Activated naive CD4-positive, alpha-beta T cell treated with anti-CD3 and anti-CD28 coated beads, Interleukin-2, amount 50 U/mL, for 72 hours (primary cell): Measurements from ENCODE around the gene TTC7B. TPM values are rescaled to one million over a fixed set of nuclear protein-coding genes. Genes with fewer than 3 reads are reported as not detected.

Experiments
- ATAC-seq, 2 donors: fragments of 150-1000 bp; cut with Tn5 transposase; 2 replicates each; pipeline ENCODE4 v1.10.0; 2021; ENCODE audit warnings: mild to moderate bottlenecking in 2 of 2, moderate library complexity in 2 of 2
- DNase-seq, 2 donors: peaks; one replicate each; pipeline ENCODE4 v3.0.0; 2021 to 2022; ENCODE audit warnings: low spot score in 2 of 2
- H3K27ac Mint-ChIP-seq, 2 donors: one replicate each; pipeline ENCODE4 v1.8.0; 2022; ENCODE audit warnings: mild to moderate bottlenecking in 2 of 2, mixed read lengths in 2 of 2
- H3K36me3 Mint-ChIP-seq, 2 donors: one replicate each; pipeline ENCODE4 v1.8.0; 2022; ENCODE audit warnings: mixed read lengths in 2 of 2
- H3K9me3 Mint-ChIP-seq, 2 donors: one replicate each; pipeline ENCODE4 v1.8.0; 2022; ENCODE audit warnings: mixed read lengths in 2 of 2
- total RNA-seq, 2 donors: library from RNA; stranded (reverse); gene quantifications; one replicate each; pipeline ENCODE4 v1.2.3, GENCODE V29; 2022

TTC7B gene
- total RNA-seq, 2 donors from 2014 or later, result 7.2 to 9.1 TPM

DNA sequence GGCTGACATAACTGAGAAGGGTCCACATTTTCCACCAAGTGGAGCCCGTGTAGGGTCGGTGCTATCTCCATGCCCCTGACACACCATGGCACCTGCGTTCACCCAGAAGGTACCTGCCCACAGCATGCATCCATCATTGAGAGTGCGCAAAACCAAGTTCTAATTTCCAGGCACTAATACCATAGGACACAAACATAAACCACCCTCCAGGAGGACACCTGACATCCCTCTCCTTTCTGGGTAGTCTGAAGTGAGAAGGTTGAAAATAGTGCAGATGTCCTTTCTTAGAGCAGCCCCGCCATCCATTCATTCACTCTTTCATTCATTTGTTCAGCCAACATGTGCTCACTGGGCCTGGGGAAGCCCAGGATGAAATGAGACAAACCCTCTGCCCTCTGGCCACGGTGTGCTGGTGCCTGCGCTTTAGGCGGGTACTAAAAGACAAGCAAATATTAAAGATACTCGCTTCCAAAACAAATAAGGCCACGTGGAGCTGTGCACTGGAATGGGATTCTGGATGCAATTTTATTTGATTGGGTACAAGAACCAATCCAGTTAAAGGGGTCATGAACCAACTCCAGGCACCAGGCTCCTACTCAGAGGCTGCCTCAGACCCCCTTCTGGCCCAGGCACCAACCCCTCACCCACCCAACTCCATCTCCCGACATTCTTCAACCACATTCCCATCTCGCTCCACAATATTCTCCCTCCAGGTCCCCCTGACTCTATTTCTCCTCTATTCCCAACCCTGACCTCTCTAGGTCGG is 1.2 kb downstream of the TTC7B start:
- no peaks in the 10 kb centered on the region for H3K9me3 Mint-ChIP-seq
- DNase-seq, result no peak
- H3K27ac Mint-ChIP-seq, result no peak overlapping the region
- no peaks in the 10 kb centered on the region for H3K36me3 Mint-ChIP-seq
- ATAC-seq, result no peak

DNA sequence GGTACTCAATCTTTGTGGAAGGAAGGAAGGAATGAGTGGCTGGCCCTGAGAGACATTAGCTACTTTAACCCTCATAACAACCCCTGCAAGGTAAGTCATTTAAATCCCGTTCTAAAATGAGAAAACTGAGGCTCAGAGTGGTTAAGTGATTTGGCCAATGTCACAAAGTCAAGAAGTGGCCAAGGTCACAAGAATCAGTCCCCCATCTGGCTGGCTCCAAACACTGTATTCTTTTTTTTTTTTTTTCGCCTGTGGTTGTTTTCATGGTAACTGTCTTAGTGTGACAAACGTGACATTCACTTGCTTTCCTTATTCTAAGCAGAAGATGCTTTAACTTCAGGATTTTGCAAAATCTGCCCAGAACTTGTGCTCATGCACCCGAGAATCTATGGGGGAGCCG is 2.8 kb downstream of the TTC7B start:
- no peak for ATAC-seq
- Mint-ChIP-seq H3K9me3 (no peaks in the 10 kb centered on the region), H3K36me3 (no peaks in the 10 kb centered on the region)

DNA sequence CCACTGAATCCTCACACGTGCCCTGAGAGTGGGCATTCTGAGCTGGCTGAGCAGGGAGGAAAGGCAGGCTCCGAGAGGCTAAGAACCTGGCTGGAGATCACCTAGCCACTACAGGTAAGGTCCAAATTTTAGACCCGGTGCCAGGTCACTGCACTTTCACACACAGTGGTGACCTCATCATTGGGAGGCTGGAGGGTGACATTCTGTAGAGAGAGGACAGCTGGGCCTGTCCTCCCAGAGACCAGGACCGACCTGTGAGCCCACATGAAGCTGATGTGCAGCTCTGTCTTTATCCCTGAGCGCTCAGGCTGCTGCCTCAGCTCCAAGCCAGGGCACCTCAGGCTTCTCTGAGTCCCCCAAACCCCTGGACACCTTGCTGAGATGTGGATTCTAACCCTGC is 4.1 kb downstream of the TTC7B start:
- Mint-ChIP-seq H3K27ac (no peak overlapping the region), H3K36me3 (no peaks in the 10 kb centered on the region), H3K9me3 (no peaks in the 10 kb centered on the region)
- ATAC-seq (no peak), DNase-seq (no peak)

More for the DNA sequence above, 2.8 kb downstream of the TTC7B start:
- DNase-seq, result no peak
- H3K27ac Mint-ChIP-seq, result no peak overlapping the region

DNA sequence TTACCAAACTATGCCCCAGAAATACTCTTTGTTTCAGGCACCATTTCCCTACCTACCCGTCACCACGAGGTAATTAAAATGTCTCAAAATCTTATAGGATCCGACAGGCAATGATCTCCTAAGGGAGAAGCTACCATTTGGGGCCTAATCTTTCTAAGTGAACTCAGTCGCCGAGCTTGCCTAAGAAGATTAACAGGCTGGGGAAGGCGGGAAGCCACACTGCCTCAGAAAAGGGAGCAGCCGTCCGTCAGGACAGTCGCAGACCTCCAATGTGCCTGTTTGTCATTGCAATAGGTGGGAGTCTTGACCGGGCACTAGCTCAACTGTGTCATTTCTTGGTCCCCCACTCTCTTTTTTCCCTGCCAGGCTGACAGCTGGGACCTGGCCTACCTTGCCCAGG is 4.6 kb downstream of the TTC7B start:
- DNase-seq (no peak), ATAC-seq (no peak)
- Mint-ChIP-seq H3K9me3 (no peaks in the 10 kb centered on the region), H3K36me3 (no peaks in the 10 kb centered on the region), H3K27ac (no peak overlapping the region)

DNA sequence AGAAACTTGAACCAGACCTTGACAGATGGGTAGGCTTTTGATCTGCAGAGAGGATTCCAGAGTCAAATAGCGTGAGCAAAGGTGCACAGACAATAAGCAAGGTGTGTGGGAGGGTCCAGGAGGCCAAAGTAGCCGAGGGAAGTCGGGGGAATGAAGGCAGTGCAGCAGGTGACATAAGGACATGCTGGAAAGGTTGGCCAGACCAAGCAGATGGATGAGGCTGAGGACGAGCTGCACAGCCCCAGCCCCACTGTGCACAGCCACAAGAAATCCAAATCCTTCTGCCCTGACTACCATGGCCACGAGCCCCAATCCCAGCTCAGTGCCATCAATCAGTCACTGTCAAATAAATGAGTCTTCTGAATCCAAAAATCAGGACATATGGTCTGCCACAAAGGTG is 5.4 kb downstream of the TTC7B start:
- DNase-seq (no peak), ATAC-seq (no peak)
- H3K27ac Mint-ChIP-seq, result peak overlapping the region in 1 of 2 donors; percentile 41
- no peaks in the 10 kb centered on the region for H3K9me3 Mint-ChIP-seq
- no peaks in the 10 kb centered on the region for H3K36me3 Mint-ChIP-seq

DNA sequence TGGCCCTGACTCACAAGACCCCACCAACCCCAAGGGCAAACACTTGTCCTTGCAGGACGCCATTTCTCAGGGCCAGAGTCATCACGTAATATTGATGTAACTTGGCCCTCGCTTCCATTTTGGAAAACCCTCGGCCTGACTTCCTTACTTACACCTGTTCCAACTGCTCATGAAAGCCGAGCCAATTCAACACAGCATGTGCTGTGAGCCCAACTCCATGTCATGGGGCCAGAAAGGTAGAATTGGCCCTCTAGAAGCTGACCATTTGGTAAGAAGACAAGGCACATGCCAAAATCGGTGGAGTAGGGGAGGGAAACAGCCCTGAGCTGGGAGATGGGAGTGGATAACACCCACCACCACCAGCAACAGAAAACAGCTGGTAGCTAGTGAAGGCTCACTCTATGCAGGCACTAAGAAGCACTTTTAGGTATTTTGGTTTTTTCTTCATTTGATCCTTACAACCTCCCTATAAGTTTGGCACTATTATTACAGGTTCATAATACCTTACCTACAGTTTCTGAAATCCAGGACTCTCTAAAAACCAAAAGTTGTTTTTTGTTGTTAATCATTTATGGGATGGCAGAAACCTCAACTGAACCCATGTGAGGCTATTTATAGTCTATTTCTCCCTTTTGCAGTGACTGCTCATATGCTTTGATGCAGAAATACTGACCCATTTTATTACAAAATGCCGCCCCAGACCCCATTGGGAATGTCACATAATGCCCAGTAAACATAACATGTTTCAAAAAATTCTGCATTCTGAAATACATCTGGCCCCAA is 6.5 kb downstream of the TTC7B start:
- Mint-ChIP-seq H3K9me3 (no peaks in the 10 kb centered on the region), H3K27ac (no peak overlapping the region), H3K36me3 (no peaks in the 10 kb centered on the region)
- DNase-seq, result no peak
- ATAC-seq, result no peak

DNA sequence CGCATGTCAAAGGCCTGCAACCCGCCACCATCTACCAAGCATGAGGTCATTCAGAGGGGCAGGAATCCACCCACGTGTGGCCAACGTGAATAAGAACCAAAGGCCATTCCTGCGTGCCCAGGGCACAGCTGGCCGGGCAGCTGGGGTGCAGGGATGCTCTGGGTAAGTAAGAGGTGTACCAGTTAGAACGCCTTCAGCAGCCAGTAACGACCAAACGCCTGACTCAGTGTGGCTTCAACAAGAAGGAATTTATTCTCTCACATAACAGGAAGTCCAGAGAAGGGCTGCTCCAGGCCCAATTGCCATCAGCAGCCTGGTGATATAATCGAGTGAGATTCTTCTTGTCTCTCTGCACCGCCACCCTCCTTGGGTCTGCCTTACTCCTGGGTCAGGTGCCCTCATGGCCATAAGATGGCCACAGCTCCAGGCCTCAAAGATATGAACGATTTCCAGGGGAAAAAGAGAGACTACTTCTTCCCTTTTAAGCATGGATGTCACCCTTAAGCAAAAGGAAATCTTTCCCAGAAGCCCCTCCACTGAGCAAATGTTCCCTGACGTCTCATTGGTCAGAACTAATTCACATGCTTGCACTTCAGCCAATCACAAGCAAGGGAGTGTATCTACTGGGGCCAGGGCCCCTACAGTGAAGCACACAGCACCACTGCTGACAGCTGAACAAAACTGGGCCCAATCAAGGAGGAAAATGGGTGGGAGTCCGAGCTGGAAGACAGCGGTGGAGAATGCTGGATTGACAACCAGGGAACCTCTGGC is 7.3 kb downstream of the TTC7B start:
- DNase-seq (no peak), ATAC-seq (no peak)
- no peaks in the 10 kb centered on the region for H3K9me3 Mint-ChIP-seq
- no peak overlapping the region for H3K27ac Mint-ChIP-seq
- H3K36me3 Mint-ChIP-seq, result no peaks in the 10 kb centered on the region

DNA sequence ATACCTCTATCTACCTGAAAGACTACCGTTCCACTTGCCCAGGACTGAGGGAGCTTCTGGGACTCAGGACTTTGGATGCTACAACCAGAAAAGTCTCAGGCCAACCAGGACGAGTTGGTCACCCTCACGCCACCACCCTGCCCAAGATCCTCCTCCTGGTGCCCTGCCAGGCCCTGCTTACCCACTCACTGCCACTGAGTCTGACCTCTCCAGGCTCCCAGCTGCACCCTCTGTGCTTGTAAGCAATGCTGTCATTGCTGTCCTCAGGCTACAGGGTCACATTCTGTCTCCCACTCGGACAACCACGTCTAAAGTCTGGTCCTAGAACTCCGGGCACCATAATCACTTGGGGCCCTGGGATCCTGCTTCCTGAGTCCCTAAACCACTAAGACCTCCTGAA is 9.2 kb downstream of the TTC7B start:
- ATAC-seq, result no peak
- no peak for DNase-seq
- peak overlapping the region in 1 of 2 donors; percentile 10 for H3K27ac Mint-ChIP-seq
- H3K36me3 Mint-ChIP-seq, result no peaks in the 10 kb centered on the region
- H3K9me3 Mint-ChIP-seq, result no peaks in the 10 kb centered on the region

DNA sequence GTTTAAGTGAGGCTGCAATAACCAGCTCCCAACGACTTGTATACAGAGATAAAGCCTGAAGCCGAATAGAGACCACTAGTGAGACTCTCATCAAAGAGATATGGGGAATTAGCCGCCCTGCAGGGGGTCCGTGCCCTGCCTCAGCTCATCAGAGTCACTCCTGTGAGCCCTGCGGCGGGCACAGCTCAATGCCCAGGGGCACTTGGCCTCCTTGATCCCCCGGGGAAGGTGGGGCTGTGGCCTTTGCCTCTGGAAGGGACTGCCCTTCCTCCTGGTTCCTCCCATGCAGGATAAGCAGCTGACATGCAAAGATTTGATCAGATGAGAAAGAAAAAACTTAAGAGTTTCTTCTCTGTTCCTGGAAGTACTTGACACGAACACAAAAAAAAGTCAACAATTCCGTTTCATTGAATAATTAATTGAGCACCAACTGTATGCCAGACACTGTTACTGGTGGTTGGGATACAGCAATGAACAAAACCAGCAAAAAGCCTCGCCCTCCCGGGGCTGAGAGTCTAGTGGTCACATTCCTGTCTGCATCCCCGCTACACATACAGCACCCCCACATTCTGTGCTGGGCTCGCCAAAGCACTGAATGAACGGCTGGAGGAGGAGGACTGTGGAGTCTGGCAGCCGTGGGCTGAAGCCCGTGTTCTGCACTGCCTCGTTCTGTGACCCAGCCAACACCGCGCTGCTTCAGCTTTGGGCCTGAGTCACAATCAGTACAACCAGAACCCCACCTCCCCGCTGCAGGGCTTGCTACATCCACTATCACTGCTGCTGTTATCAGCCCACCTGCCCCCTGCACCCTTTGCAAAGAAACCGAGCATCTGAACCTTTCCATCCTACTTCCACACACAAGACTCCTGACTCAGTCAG is 10.3 kb downstream of the TTC7B start:
- Mint-ChIP-seq H3K9me3 (peaks cover 0 to 5% of the 10 kb centered on the region in 2 donors), H3K36me3 (no peaks in the 10 kb centered on the region), H3K27ac (no peak overlapping the region)
- ATAC-seq (no peak), DNase-seq (no peak)

DNA sequence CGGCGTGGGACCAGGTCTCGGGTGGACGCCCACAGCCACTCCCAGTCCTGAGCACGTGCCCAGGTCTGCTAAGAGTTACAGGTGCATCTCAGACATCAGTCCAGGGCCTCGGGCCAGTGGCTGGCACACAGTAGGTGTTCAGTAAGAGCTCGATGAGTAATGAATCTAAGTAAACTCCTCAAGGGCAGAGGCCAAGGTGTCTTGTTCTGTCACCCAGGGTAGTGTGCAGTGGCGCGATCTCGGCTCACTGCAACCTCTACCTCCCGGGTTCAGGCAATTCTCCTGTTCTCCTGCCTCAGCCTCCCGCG is 11.2 kb downstream of the TTC7B start:
- ATAC-seq, result no peak
- peaks cover 0 to 5% of the 10 kb centered on the region in 2 donors for H3K9me3 Mint-ChIP-seq
- no peak for DNase-seq
- H3K27ac Mint-ChIP-seq, result no peak overlapping the region
- no peaks in the 10 kb centered on the region for H3K36me3 Mint-ChIP-seq

DNA sequence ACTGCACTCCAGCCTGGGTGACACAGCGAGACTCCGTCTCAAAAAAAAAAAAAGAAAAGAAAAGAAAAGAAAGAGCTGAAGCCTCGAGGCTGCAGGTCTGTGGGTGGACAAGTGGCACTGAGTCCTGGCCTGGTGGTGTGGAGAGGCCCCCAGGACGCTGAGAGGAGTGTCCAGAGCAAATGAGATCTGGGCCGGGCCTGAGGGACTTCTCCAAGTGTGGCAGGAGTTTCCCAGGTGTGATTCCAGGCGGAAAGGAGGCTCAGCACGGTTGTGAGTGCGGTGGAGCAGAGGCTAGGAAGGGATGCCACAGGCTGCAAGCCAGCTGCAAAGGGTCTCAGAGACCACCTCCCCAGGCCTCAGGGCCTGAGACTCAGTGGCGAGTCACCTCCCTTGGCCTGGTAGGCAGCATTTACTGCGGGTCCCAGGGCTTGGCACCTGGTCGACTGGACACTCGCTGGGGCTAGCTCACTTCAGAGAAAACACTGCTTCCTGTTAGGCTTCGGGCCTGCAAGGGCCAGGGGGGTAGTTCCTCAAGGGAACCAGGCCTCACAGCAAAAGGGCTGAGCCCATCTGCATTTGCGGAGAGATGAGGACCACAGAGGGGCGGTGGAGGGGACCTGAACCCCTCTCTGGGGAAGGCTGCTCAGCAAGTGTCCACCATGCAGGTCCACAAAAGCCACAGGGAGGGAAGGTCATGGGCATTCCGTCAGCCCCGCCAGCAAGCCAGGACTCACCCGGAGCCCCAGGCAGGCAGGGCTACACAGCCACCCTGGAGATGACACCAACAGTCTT is 11.7 kb downstream of the TTC7B start:
- ATAC-seq, result no peak
- DNase-seq, result no peak
- peaks cover 0 to 5% of the 10 kb centered on the region in 2 donors for H3K9me3 Mint-ChIP-seq
- no peaks in the 10 kb centered on the region for H3K36me3 Mint-ChIP-seq
- no peak overlapping the region for H3K27ac Mint-ChIP-seq

DNA sequence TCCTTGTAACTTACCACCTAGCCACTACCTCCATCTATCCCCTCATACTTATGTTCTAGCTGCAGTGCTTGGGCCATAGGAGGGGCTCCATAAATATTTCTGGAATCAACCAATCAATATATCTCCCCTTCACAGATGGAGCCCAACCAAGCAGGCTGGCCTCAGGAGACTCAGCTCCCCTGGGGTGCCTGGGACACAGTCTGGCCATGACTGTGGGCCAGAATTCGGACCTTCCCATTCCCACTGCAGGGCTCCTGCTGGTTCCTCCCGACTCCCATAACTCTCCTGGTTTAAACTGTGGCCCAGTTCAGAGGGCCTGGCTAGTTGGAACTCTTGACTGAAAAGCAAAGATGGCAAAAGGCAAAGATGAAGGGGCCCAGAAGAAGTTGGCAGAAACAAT is 13.0 kb downstream of the TTC7B start:
- H3K9me3 Mint-ChIP-seq, result peaks cover 0 to 5% of the 10 kb centered on the region in 2 donors
- ATAC-seq (no peak), DNase-seq (no peak)
- no peaks in the 10 kb centered on the region for H3K36me3 Mint-ChIP-seq
- H3K27ac Mint-ChIP-seq, result no peak overlapping the region

DNA sequence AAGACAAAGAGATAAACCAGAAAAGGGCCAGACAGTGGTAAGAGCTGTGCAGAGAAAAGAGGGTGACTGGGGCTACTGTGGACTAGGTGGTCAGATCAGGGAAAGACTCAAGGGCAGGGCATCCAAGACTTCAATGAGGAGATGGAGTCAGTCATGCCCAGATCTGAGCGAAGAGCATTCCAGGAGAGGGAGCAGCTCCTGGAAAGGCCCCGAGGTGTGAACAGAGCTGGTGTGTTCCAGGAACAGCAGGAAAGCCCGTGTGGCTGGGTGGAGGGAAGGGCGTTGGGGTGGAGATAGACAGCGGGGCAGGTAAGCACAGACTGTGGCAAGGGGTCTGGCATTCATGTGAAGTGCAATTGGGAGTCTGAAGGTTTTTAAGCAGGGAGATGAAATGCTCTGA is 16.8 kb downstream of the TTC7B start:
- peaks cover 0 to 5% of the 10 kb centered on the region in 2 donors for H3K9me3 Mint-ChIP-seq
- ATAC-seq (no peak), DNase-seq (no peak)
- H3K27ac Mint-ChIP-seq, result no peak overlapping the region
- no peaks in the 10 kb centered on the region for H3K36me3 Mint-ChIP-seq

DNA sequence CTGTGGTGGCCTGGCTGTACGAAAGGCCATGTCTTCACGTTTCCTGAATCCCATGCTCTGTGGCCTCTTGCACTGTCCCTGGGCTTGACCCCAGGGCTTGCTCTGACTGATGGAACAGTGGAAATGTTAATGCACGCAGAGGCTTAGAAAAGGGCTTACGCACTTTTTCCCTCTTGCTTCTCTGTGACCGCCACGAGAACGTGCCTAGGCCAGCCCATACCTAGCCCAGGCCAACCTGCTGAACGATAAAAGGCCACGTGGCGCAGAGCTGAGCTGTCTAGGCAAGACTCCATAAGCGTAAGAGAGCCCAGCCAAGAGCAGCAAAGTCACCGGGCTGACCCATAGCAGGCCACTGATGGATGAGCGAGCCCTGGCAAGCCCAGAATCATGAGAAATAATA is 18.3 kb downstream of the TTC7B start:
- ATAC-seq (no peak), DNase-seq (no peak)
- H3K27ac Mint-ChIP-seq, result no peak overlapping the region
- H3K9me3 Mint-ChIP-seq, result peaks cover 0 to 5% of the 10 kb centered on the region in 2 donors
- H3K36me3 Mint-ChIP-seq, result no peaks in the 10 kb centered on the region

DNA sequence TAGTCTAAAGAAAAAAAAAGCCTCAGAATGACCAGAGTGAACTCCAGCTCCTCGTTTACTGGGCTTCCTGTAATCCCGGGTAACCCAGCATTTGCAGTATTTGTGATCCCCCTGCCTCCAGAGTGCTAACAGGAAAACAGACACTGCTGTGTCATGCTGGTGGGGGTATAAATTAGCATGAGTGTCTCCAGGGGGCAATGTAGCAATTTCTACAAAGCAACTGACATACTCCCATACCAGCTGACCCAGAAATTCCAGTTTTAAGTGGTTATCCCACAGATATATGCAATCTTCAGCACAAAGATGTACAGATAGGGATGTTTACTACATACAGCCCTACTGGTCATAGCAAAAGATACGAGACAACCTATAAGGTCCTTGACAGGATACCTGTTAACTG is 18.8 kb downstream of the TTC7B start:
- DNase-seq, result no peak
- H3K27ac Mint-ChIP-seq, result no peak overlapping the region
- peaks cover 0 to 5% of the 10 kb centered on the region in 2 donors for H3K9me3 Mint-ChIP-seq
- no peak for ATAC-seq
- no peaks in the 10 kb centered on the region for H3K36me3 Mint-ChIP-seq

DNA sequence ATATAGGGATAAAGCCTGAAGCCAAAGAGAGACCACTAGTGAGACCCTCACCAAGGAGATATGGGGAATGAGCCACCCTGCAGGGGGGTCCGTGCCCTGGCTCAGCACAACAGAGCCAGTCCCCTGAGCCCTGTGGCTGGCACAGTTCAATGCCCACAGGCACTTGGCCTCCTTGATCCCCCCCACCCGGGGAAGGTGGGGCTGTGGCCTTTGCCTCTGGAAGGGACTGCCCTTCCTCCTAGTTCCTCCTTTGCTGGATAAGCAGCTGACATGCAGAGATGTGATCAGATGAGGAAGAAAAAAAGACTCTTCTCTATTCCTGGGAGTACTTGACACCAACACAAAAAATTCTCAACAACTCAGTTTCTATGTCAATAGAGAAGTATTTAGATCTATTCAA is 19.9 kb downstream of the TTC7B start:
- no peak for ATAC-seq
- no peak overlapping the region for H3K27ac Mint-ChIP-seq
- H3K36me3 Mint-ChIP-seq, result no peaks in the 10 kb centered on the region
- H3K9me3 Mint-ChIP-seq, result peaks cover 0 to 2% of the 10 kb centered on the region in 2 donors
- DNase-seq, result no peak
